DND-41 (cell line): ENCODE measurements around the gene HNRNPA2B1.

Source experiments
- ATAC-seq: fragments of 200-7000 bp; cut with Tn5 transposase; 3 replicates; pipeline ENCODE4 v1.9.1; 2021; ENCODE audit warnings: low read depth; ENCODE audit not compliant: insufficient read depth
- DNase-seq: peaks from one replicate; pipeline ENCODE4 v3.0.0-alpha.2; 2020
- H2AFZ ChIP-seq: 2 replicates; pipeline ENCODE4 v1.6.0; 2012; ENCODE audit warnings: low read depth, low read length
- H3K27ac ChIP-seq: 2 replicates; pipeline ENCODE4 v1.5.1; 2012; ENCODE audit warnings: low read length, inconsistent platforms
- H3K27me3 ChIP-seq: fragments of 200-600 bp; sonication (generic); 2 replicates; pipeline ENCODE4 v1.6.0; 2012; ENCODE audit warnings: low read length, mild to moderate bottlenecking, inconsistent platforms; ENCODE audit not compliant: insufficient read depth, poor library complexity
- H3K36me3 ChIP-seq: 2 replicates; pipeline ENCODE4 v1.5.1; 2012; ENCODE audit warnings: low read length, inconsistent platforms; ENCODE audit not compliant: insufficient read depth
- H3K4me1 ChIP-seq: 2 replicates; pipeline ENCODE4 v1.5.1; 2012; ENCODE audit warnings: mild to moderate bottlenecking, low read length; ENCODE audit not compliant: insufficient read depth
- H3K4me2 ChIP-seq: 2 replicates; pipeline ENCODE4 v1.6.0; 2012; ENCODE audit warnings: mild to moderate bottlenecking, moderate library complexity, low read length, inconsistent platforms; ENCODE audit not compliant: insufficient read depth
- H3K4me3 ChIP-seq, 2 experiments: fragments of 200-600 bp in 1 of 2; shearing (Covaris generic) in 1 of 2; 2 replicates each; pipeline ENCODE4 v1.5.1; 2012 to 2016; ENCODE audit warnings: inconsistent platforms in 2 of 2, low read length in 2 of 2, mild to moderate bottlenecking in 2 of 2, low read depth in 1 of 2, moderate library complexity in 1 of 2
- H3K79me2 ChIP-seq: 2 replicates; pipeline ENCODE4 v1.6.0; 2012; ENCODE audit warnings: low read length, inconsistent platforms; ENCODE audit not compliant: insufficient read depth
- H3K9ac ChIP-seq: 2 replicates; pipeline ENCODE4 v1.6.0; 2012; ENCODE audit warnings: low read depth, mild to moderate bottlenecking, inconsistent platforms, low read length, moderate library complexity
- H3K9me3 ChIP-seq: 2 replicates; pipeline ENCODE4 v1.5.1; 2012; ENCODE audit warnings: low read length, moderate library complexity, mild to moderate bottlenecking, inconsistent platforms; ENCODE audit not compliant: insufficient read depth, severe bottlenecking
- H4K20me1 ChIP-seq: 2 replicates; pipeline ENCODE4 v1.6.0; 2012; ENCODE audit warnings: low read length; ENCODE audit not compliant: insufficient read depth
- EZH2 ChIP-seq: IDR thresholded peaks from 3 replicates; pipeline ENCODE4 v1.6.1; 2012; ENCODE audit warnings: borderline replicate concordance, low read depth, mild to moderate bottlenecking, moderate library complexity, low read length, inconsistent platforms; ENCODE audit not compliant: severe bottlenecking
- TF ChIP-seq, protein P1 (sequence below): IDR thresholded peaks from 2 replicates; pipeline ENCODE4 v1.5.1; 2012; ENCODE audit warnings: borderline replicate concordance, low read length, moderate library complexity, mild to moderate bottlenecking; ENCODE audit not compliant: poor library complexity, severe bottlenecking; ENCODE audit errors: extremely low read depth

The HNRNPA2B1 gene

DNA sequence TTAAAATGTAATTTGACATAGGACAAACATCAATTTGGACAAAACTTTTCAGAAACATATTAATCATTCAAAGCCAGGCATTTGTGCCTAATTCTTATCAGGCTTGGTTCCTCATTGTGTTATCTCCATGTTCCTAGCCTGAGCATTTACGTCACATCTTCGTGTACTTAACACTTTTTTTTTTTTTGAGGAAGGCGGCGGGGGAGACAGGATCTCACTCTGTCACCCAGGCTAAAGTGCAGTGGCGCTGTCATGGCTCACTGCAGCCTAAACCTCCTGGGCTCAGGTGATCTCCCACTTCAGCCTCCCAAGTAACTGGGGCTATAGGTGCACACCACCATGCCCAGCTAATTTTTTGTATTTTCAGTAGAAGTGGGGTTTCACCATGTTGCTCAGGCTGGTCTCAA is 19.8 kb downstream of the HNRNPA2B1 start:
- no peak overlapping the region for H3K4me2 ChIP-seq
- H3K9ac ChIP-seq: no peak overlapping the region
- no peak overlapping the region for H3K27ac ChIP-seq
- H3K27me3 ChIP-seq: no peaks in the 10 kb centered on the region
- no peak for ATAC-seq
- H3K36me3 ChIP-seq: no peaks in the 10 kb centered on the region
- no peak for TF ChIP-seq EZH2
- TF ChIP-seq, protein P1, sequence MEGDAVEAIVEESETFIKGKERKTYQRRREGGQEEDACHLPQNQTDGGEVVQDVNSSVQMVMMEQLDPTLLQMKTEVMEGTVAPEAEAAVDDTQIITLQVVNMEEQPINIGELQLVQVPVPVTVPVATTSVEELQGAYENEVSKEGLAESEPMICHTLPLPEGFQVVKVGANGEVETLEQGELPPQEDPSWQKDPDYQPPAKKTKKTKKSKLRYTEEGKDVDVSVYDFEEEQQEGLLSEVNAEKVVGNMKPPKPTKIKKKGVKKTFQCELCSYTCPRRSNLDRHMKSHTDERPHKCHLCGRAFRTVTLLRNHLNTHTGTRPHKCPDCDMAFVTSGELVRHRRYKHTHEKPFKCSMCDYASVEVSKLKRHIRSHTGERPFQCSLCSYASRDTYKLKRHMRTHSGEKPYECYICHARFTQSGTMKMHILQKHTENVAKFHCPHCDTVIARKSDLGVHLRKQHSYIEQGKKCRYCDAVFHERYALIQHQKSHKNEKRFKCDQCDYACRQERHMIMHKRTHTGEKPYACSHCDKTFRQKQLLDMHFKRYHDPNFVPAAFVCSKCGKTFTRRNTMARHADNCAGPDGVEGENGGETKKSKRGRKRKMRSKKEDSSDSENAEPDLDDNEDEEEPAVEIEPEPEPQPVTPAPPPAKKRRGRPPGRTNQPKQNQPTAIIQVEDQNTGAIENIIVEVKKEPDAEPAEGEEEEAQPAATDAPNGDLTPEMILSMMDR: no peak
- H3K9me3 ChIP-seq: no peaks in the 10 kb centered on the region
- peaks cover 5% of the 10 kb centered on the region for H4K20me1 ChIP-seq
- DNase-seq: no peak
- no peak overlapping the region for H3K4me3 ChIP-seq
- H3K79me2 ChIP-seq: no peaks in the 10 kb centered on the region
- H3K4me1 ChIP-seq: no peaks in the 10 kb centered on the region
- no peak overlapping the region for H2AFZ ChIP-seq

- TF ChIP-seq, protein P1: no peak
- TF ChIP-seq EZH2: no peak
- no peak overlapping the region for H3K27ac ChIP-seq
- no peaks in the 10 kb centered on the region for H3K9me3 ChIP-seq
- no peaks in the 10 kb centered on the region for H3K79me2 ChIP-seq
- peaks cover 2% of the 10 kb centered on the region for H4K20me1 ChIP-seq
- no peak overlapping the region for H2AFZ ChIP-seq
- no peaks in the 10 kb centered on the region for H3K27me3 ChIP-seq
- H3K4me2 ChIP-seq: no peak overlapping the region
- no peak overlapping the region for H3K4me3 ChIP-seq
- ATAC-seq (no peak), DNase-seq (no peak)
- no peak overlapping the region for H3K9ac ChIP-seq
- no peaks in the 10 kb centered on the region for H3K4me1 ChIP-seq
- no peaks in the 10 kb centered on the region for H3K36me3 ChIP-seq
These were observed 20.6 kb downstream of the HNRNPA2B1 start for GRCh38 chr7:26179826-26180497.

DNA sequence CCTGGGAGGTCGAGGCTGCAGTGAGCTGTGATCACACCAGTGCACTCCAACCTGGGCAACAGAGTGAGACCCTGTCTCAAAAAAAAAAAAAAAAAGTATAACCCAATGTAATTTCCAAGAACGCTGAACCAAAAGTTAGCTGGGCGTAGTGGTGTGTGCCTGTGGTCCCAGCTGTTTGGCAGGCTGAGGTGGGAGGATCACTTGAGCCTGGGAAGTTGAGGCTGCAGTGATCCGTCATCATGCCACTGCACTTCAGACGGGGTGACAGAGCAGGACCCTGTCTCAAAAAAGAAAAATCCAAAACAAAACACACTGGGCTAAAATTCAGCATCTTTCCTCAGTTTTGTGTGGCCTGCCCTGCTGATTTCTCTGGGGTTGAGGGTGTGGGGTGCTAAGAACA is 21.1 kb downstream of the HNRNPA2B1 start:
- TF ChIP-seq, protein P1: no peak
- TF ChIP-seq EZH2: no peak
- no peak overlapping the region for H3K27ac ChIP-seq
- H2AFZ ChIP-seq: no peak overlapping the region
- no peaks in the 10 kb centered on the region for H3K27me3 ChIP-seq
- H3K9me3 ChIP-seq: no peaks in the 10 kb centered on the region
- H3K4me1 ChIP-seq: no peaks in the 10 kb centered on the region
- H3K4me2 ChIP-seq: no peak overlapping the region
- H3K4me3 ChIP-seq: no peak overlapping the region
- DNase-seq (no peak), ATAC-seq (no peak)
- H4K20me1 ChIP-seq: no peaks in the 10 kb centered on the region; the same call in none of the 2 replicates
- no peak overlapping the region for H3K9ac ChIP-seq
- no peaks in the 10 kb centered on the region for H3K79me2 ChIP-seq
- H3K36me3 ChIP-seq: no peaks in the 10 kb centered on the region
